Chondrocyte (in vitro differentiated cells): ENCODE data around the gene MRPL58. TPM values are rescaled to one million over a fixed set of nuclear protein-coding genes. Genes with fewer than 3 reads are reported as not detected.

Experiments
- DNase-seq: peaks from one replicate; pipeline ENCODE4 v3.0.0; 2021; ENCODE audit warnings: mixed read lengths, low spot score
- H3K27ac Mint-ChIP-seq: one replicate; pipeline ENCODE4 v1.8.0; 2021; ENCODE audit warnings: mild to moderate bottlenecking, moderate library complexity, mixed read lengths; ENCODE audit not compliant: unreplicated experiment
- H3K27me3 Mint-ChIP-seq: 2 replicates; pipeline ENCODE4 v1.8.0; 2021; ENCODE audit warnings: low read depth, mixed read lengths
- H3K36me3 Mint-ChIP-seq: 2 replicates; pipeline ENCODE4 v1.8.0; 2021; ENCODE audit warnings: low read depth, mixed read lengths
- H3K4me1 Mint-ChIP-seq: 2 replicates; pipeline ENCODE4 v1.8.0; 2021; ENCODE audit warnings: low read depth, mild to moderate bottlenecking, mixed read lengths
- H3K4me3 Mint-ChIP-seq: one replicate; pipeline ENCODE4 v1.8.0; 2021; ENCODE audit warnings: mild to moderate bottlenecking, moderate library complexity, mixed read lengths; ENCODE audit not compliant: unreplicated experiment
- H3K9me3 Mint-ChIP-seq: 2 replicates; pipeline ENCODE4 v1.8.0; 2021; ENCODE audit warnings: low read depth, mixed read lengths
- total RNA-seq: library from RNA; stranded (reverse); gene quantifications from 3 replicates; pipeline ENCODE4 v1.2.1, GENCODE V29; 2021
- TF ChIP-seq, protein P1 (sequence below): fragments of 200-600 bp; sonication (generic); IDR thresholded peaks from 2 replicates; pipeline ENCODE4 v1.5.0; 2021; ENCODE audit warnings: antibody characterized with exemption, mild to moderate bottlenecking, moderate library complexity

MRPL58 gene
- total RNA-seq, 1 donor from 2014 or later, result 18.9 TPM

GRCh38 chr17:75048249-75048878, 35.9 kb downstream of the MRPL58 start:
- no peak for DNase-seq
- TF ChIP-seq, protein P1, sequence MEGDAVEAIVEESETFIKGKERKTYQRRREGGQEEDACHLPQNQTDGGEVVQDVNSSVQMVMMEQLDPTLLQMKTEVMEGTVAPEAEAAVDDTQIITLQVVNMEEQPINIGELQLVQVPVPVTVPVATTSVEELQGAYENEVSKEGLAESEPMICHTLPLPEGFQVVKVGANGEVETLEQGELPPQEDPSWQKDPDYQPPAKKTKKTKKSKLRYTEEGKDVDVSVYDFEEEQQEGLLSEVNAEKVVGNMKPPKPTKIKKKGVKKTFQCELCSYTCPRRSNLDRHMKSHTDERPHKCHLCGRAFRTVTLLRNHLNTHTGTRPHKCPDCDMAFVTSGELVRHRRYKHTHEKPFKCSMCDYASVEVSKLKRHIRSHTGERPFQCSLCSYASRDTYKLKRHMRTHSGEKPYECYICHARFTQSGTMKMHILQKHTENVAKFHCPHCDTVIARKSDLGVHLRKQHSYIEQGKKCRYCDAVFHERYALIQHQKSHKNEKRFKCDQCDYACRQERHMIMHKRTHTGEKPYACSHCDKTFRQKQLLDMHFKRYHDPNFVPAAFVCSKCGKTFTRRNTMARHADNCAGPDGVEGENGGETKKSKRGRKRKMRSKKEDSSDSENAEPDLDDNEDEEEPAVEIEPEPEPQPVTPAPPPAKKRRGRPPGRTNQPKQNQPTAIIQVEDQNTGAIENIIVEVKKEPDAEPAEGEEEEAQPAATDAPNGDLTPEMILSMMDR, result no peak
- H3K4me1 Mint-ChIP-seq, result peaks cover 34% of the 10 kb centered on the region
- no peaks in the 10 kb centered on the region for H3K27me3 Mint-ChIP-seq
- H3K4me3 Mint-ChIP-seq, result peak overlapping the region; percentile 96
- peak overlapping the region; percentile 87 for H3K27ac Mint-ChIP-seq
- no peaks in the 10 kb centered on the region for H3K9me3 Mint-ChIP-seq
- peaks cover 8% of the 10 kb centered on the region for H3K36me3 Mint-ChIP-seq

- Mint-ChIP-seq H3K4me3 (no peak overlapping the region), H3K36me3 (peaks cover 9% of the 10 kb centered on the region), H3K27me3 (no peaks in the 10 kb centered on the region), H3K27ac (no peak overlapping the region), H3K9me3 (no peaks in the 10 kb centered on the region), H3K4me1 (peaks cover 34% of the 10 kb centered on the region)
- no peak for DNase-seq
- TF ChIP-seq, protein P1, result no peak
Observed at GRCh38 chr17:75049057-75049456, 36.6 kb downstream of the MRPL58 start.

DNA sequence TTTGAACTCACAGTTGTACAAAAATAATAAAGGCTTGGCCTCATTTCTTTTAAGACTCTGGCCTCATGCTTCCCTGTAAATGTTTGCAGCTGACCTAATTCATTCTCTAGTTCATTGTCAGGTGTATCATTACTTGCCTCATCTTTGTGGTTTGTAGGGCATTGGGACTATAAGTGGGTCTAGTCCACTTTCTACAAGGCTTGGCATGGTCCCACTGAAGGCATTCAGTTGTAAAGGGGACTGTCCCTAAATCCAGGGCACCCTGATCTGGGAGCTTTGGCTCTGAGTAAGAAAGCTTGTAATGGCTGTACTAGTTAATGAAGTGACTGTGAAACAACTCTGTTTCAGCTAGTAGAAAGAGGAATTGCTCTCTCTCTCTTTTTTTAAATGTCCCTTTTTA, 37.2 kb downstream of the MRPL58 start:
- H3K27ac Mint-ChIP-seq, result no peak overlapping the region
- TF ChIP-seq, protein P1, result no peak

DNA sequence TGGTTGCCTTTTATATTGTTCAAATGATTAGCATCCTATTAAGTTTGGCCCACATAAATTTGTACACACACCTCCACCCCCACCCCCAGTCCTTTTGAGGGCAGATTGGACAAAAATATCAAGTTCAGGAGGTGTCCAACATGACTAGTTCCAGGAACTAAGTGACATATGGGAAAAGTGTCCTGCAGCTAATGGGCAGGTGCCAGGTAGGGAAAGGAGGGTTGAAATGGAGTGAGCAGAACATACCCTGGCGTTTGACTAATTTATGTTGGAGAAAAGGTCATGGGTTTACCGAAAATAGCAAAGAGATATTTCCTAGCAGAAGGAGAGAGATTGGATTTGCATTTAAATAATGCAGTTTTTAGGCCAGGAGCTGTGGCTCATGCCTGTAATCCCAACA, 39.5 kb downstream of the MRPL58 start:
- DNase-seq, result no peak
- Mint-ChIP-seq H3K9me3 (no peaks in the 10 kb centered on the region), H3K4me1 (peaks cover 18% of the 10 kb centered on the region), H3K27me3 (no peaks in the 10 kb centered on the region), H3K4me3 (no peak overlapping the region), H3K27ac (no peak overlapping the region), H3K36me3 (peaks cover 17% of the 10 kb centered on the region)
- TF ChIP-seq, protein P1, result no peak

More for the DNA sequence above, 37.2 kb downstream of the MRPL58 start:
- H3K9me3 Mint-ChIP-seq, result no peaks in the 10 kb centered on the region
- H3K4me1 Mint-ChIP-seq, result peaks cover 32% of the 10 kb centered on the region
- H3K36me3 Mint-ChIP-seq, result peaks cover 12% of the 10 kb centered on the region
- no peak overlapping the region for H3K4me3 Mint-ChIP-seq
- DNase-seq, result no peak
- H3K27me3 Mint-ChIP-seq, result no peaks in the 10 kb centered on the region

DNA sequence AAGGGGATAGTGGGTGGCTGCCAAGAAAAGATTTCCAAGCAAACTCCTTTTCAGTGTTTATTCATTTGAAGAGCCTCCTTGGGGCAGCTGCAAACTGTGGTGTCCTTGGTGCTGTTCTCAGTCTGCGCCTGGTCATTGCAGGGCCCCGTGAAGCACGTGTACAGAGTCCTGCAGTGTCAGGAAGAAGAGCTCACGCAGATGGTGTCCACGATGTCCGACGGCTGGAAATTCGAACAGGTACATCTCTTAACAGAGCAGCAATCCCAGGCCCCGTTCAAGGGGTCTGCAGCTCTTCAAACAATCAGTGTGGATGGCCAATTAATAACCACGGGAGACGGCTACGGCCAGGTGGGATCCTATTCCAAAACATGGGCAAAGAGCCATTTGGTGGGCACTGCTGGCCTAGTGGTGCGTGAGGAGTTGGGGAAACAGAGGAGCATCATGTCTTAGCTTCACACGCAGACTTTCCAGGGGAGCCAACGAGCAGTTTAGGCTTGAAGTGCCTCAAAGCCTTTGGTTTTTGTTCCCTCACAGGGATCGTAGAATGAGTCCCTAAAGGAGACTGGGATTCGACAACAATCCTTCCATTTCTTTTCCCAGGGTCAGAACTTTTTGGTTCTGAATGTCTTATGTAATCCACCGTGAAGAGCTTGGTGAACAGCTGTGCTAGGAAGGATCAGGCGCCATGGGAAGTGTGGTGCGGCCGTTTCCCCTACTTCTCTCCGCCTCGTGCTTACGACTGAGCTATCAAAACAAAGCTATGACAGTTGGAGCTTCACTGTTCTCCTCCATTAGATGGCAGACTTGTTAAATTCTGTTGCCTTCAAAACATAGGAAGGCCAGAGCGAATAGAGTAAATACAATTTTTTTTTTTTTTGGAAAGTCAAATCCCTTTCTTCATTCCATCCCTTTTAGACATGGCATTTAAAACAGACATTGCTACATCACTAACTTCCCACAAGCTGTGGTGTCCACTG, 47.2 kb downstream of the MRPL58 start:
- DNase-seq, result peak; percentile 72
- peaks cover 24% of the 10 kb centered on the region for H3K36me3 Mint-ChIP-seq
- peaks cover 11% of the 10 kb centered on the region for H3K4me1 Mint-ChIP-seq
- TF ChIP-seq, protein P1, result peak; percentile 81
- H3K9me3 Mint-ChIP-seq, result no peaks in the 10 kb centered on the region
- H3K27me3 Mint-ChIP-seq, result no peaks in the 10 kb centered on the region
- no peak overlapping the region for H3K4me3 Mint-ChIP-seq
- peak overlapping the region; percentile 69 for H3K27ac Mint-ChIP-seq
